ENCODE measurements around the gene PPIL1. TPM values are rescaled to one million over a fixed set of nuclear protein-coding genes. Genes with fewer than 3 reads are reported as not detected.

Gene PPIL1
- total and polyA plus RNA-seq, 10 of the 15 experiments (the other 5 are each of a cell fraction or from before 2014, with no cell fraction given) = 39.5 to 95.8 (median 70.5) TPM

DNA sequence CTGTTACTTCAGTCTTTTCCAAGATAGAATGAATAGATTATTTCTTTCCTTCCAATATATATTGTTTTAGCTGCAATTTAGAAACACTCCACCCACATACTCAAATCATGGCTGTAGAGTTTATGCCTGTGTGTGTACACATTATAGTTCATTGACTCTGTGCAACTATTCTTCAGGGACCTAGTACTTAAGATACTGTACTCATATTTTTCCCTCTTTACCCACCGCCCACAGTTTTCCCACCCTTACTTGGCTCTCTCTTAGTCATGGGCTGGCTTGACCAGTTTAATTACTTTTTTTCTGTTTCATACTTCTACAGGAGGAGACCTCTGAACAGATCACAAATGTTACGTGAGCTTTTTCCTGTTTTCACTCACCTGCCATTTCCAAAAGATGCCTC is 41.5 kb upstream of the PPIL1 start:
- peaks cover 10% of the 10 kb centered on the region; the same call in 1 of the 2 replicates for H4K20me1 ChIP-seq (ENCODE audit: control insufficient read depth, insufficient read depth)
- BruUV-seq (replicated peaks) = no TSS peak
- intact Hi-C loops (cut with micrococcal nuclease; ENCODE audit: unreplicated experiment) = no loop called here

DNA sequence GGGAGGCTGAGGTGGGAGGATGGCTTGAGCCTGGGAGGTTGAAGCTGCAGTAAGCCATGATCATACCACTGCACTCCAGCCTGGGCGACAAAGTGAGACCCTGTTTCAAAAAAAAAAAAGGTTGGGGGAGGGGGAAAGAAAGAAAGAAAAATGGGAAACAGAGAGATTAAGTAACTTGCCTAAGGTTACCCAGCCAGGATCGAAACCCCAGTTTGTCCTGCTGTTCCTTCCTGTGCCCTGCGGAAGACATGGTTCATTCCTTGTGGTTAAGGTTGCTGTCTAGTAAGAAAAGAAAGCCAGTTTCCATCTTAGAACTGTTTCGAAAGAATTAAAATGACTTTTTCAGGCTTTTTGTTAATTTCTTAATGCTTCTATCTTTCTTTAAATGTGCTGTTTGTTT is 41.0 kb upstream of the PPIL1 start:
- H2AFZ ChIP-seq (ENCODE audit: control insufficient read depth, low read depth, low read length) = no peak overlapping the region
- no peaks in the 10 kb centered on the region for H3K79me2 ChIP-seq (ENCODE audit: control insufficient read depth, insufficient read depth, low read length)
- H3K4me2 ChIP-seq (ENCODE audit: control insufficient read depth, insufficient read depth) = no peak overlapping the region
- no peak overlapping the region for H3K9ac ChIP-seq (ENCODE audit: control insufficient read depth, insufficient read depth, low read length)
- WGBS (ENCODE audit: insufficient coverage, insufficient replicate concordance, low lambda C conversion rate, missing lambda C conversion rate) = 100% methylated on average over 3 of the region's 4 CpGs
- ATAC-seq (no peak), FAIRE-seq (no peak), DNase-seq (ENCODE audit: low read depth, low spot score) (no peak)
- H4K20me1 ChIP-seq (ENCODE audit: control insufficient read depth, insufficient read depth) = peaks cover 10% of the 10 kb centered on the region; the same call in 1 of the 2 replicates
- no TSS peak for BruUV-seq (replicated peaks)
- no peaks in the 10 kb centered on the region for H3K9me3 ChIP-seq (replicated peaks; ENCODE audit: control insufficient read depth, insufficient read depth, low read length)
- no peak overlapping the region for H3K4me3 ChIP-seq
- POLR2A ChIA-PET = no interaction called here
- in situ Hi-C loops (cut with MboI) (no loop called here), intact Hi-C loops (cut with micrococcal nuclease; ENCODE audit: unreplicated experiment) (no loop called here)
- RAD21 ChIA-PET (ENCODE audit: unreplicated experiment) = interaction anchor here (1.0 to 1.1 kb wide), 2 partner anchors 26 to 102 kb away, joined by 3 to 5 read pairs; no protein-coding TSS in a partner anchor
- H3K4me1 ChIP-seq (ENCODE audit: control insufficient read depth, insufficient read depth, low read length) = peaks cover 20% of the 10 kb centered on the region
- SMC1A ChIA-PET (ENCODE audit: uncharacterized antibody, unreplicated experiment) = interaction anchor here (1.2 kb wide), 1 partner anchor 102 kb away, joined by 4 read pairs; no protein-coding TSS in a partner anchor
- CTCF ChIA-PET = interaction anchor here (0.7 to 5.6 kb wide), 2 partner anchors 46 to 103 kb away, joined by 3 to 40 read pairs; no protein-coding TSS in a partner anchor
- H3K36me3 ChIP-seq (ENCODE audit: control insufficient read depth in 2 of 2, insufficient read depth in 2 of 2, low read length in 1 of 2) = peaks cover 4 to 5% of the 10 kb centered on the region in 2 experiments; a peak in 3 of 4 replicates
- no peaks in the 10 kb centered on the region for H3K27me3 ChIP-seq (replicated peaks in 1 of 2; ENCODE audit: control insufficient read depth in 2 of 2, insufficient read depth in 2 of 2, low read length in 1 of 2)
- no peak overlapping the region for H3K27ac ChIP-seq (ENCODE audit: control insufficient read depth, insufficient read depth)
- TF ChIP-seq KLF5 (IDR thresholded peaks at IDR 0.05; ENCODE audit: partially characterized antibody) = no peak
- TF ChIP-seq NR2C1 (IDR thresholded peaks at IDR 0.05) = no peak
- TF ChIP-seq MYC (IDR thresholded peaks at IDR 0.05; ENCODE audit: insufficient read depth, insufficient read length, insufficient replicate concordance, low read length, severe bottlenecking) = no peak
- no peak for TF ChIP-seq CBX3 (IDR thresholded peaks at IDR 0.05; ENCODE audit: borderline replicate concordance, low read depth)
- TF ChIP-seq, protein P1, sequence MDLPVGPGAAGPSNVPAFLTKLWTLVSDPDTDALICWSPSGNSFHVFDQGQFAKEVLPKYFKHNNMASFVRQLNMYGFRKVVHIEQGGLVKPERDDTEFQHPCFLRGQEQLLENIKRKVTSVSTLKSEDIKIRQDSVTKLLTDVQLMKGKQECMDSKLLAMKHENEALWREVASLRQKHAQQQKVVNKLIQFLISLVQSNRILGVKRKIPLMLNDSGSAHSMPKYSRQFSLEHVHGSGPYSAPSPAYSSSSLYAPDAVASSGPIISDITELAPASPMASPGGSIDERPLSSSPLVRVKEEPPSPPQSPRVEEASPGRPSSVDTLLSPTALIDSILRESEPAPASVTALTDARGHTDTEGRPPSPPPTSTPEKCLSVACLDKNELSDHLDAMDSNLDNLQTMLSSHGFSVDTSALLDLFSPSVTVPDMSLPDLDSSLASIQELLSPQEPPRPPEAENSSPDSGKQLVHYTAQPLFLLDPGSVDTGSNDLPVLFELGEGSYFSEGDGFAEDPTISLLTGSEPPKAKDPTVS (IDR thresholded peaks at IDR 0.05; ENCODE audit: low read depth, low read length) = no peak
- TF ChIP-seq, protein P2, sequence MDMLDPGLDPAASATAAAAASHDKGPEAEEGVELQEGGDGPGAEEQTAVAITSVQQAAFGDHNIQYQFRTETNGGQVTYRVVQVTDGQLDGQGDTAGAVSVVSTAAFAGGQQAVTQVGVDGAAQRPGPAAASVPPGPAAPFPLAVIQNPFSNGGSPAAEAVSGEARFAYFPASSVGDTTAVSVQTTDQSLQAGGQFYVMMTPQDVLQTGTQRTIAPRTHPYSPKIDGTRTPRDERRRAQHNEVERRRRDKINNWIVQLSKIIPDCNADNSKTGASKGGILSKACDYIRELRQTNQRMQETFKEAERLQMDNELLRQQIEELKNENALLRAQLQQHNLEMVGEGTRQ (IDR thresholded peaks at IDR 0.05; ENCODE audit: borderline replicate concordance, low read depth, low read length) = no peak
- no peak for TF ChIP-seq DPF2 (IDR thresholded peaks at IDR 0.05)
- no peak for TF ChIP-seq PML (IDR thresholded peaks at IDR 0.05; ENCODE audit: low read length)

More for the DNA sequence above, 41.5 kb upstream of the PPIL1 start:
- TF ChIP-seq SP1 (IDR thresholded peaks at IDR 0.05; ENCODE audit: low read depth, low read length) (no peak), HCFC1 (IDR thresholded peaks at IDR 0.05; ENCODE audit: low read length) (no peak), HDAC2 (IDR thresholded peaks at IDR 0.05) (no peak), POLR2A (IDR thresholded peaks at IDR 0.05; ENCODE audit: low read depth, low read length) (no peak), LARP7 (IDR thresholded peaks at IDR 0.05) (no peak)
- TF ChIP-seq, protein P1 (IDR thresholded peaks at IDR 0.05; ENCODE audit: low read depth, low read length) = no peak
- CTCF ChIA-PET = interaction anchor here (0.7 to 5.6 kb wide), 2 partner anchors 46 to 102 kb away, joined by 3 to 40 read pairs; no protein-coding TSS in a partner anchor
- Histone ChIP-seq H3K27ac (ENCODE audit: control insufficient read depth, insufficient read depth) (no peak overlapping the region), H3K4me2 (ENCODE audit: control insufficient read depth, insufficient read depth) (no peak overlapping the region), H3K36me3 (ENCODE audit: control insufficient read depth in 2 of 2, insufficient read depth in 2 of 2, low read length in 1 of 2) (peaks cover 4 to 5% of the 10 kb centered on the region in 2 experiments; a peak in 3 of 4 replicates), H3K79me2 (ENCODE audit: control insufficient read depth, insufficient read depth, low read length) (no peaks in the 10 kb centered on the region), H3K27me3 (replicated peaks in 1 of 2; ENCODE audit: control insufficient read depth in 2 of 2, insufficient read depth in 2 of 2, low read length in 1 of 2) (no peaks in the 10 kb centered on the region), H3K4me1 (ENCODE audit: control insufficient read depth, insufficient read depth, low read length) (peaks cover 20% of the 10 kb centered on the region), H2AFZ (ENCODE audit: control insufficient read depth, low read depth, low read length) (no peak overlapping the region), H3K4me3 (no peak overlapping the region), H3K9ac (ENCODE audit: control insufficient read depth, insufficient read depth, low read length) (no peak overlapping the region), H3K9me3 (replicated peaks; ENCODE audit: control insufficient read depth, insufficient read depth, low read length) (no peaks in the 10 kb centered on the region)
- 53% methylated on average over 2 of the region's 2 CpGs for WGBS (ENCODE audit: insufficient coverage, insufficient replicate concordance, low lambda C conversion rate, missing lambda C conversion rate)
- RAD21 ChIA-PET (ENCODE audit: unreplicated experiment) = interaction anchor here (1.0 kb wide), 1 partner anchor 27 kb away, joined by 3 read pairs; no protein-coding TSS in a partner anchor
- ATAC-seq (no peak), DNase-seq (ENCODE audit: low read depth, low spot score) (no peak), FAIRE-seq (no peak)
- SMC1A ChIA-PET (ENCODE audit: uncharacterized antibody, unreplicated experiment) = interaction anchor here (1.2 kb wide), 1 partner anchor 102 kb away, joined by 4 read pairs; no protein-coding TSS in a partner anchor
- POLR2A ChIA-PET = no interaction called here
- in situ Hi-C loops (cut with MboI) = no loop called here

Data from GM12878 (cell line).